GM19023 (cell line): ENCODE measurements around the gene DHRS12.

ENCODE experiments used
- ATAC-seq: cut with Tn5 transposase; IDR thresholded peaks from one replicate; pipeline ENCODE4 v1.9.1; 2021; ENCODE audit warnings: mild to moderate bottlenecking, moderate library complexity; ENCODE audit not compliant: unreplicated experiment

DHRS12 gene

DNA sequence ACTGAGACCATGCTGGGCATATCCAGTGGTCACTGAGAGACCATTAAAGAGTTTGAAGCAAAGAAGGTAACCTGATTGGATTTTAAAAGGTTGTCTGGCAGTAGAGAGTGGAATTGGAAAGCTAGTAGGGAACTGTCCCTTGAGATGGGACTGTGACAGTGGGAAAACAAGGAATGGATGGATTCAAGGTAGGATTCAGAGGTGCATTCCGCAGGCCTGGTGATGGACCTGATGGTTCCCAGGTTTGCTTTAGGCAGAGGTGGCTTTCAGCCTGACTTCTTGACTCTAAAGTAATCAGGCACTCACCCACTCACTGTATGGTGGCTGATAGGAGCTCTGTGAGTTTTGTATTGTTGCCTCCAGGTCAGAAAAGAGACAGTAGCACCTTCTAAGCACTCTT, 73.0 kb downstream of the DHRS12 start:
- ATAC-seq, result no peak

DNA sequence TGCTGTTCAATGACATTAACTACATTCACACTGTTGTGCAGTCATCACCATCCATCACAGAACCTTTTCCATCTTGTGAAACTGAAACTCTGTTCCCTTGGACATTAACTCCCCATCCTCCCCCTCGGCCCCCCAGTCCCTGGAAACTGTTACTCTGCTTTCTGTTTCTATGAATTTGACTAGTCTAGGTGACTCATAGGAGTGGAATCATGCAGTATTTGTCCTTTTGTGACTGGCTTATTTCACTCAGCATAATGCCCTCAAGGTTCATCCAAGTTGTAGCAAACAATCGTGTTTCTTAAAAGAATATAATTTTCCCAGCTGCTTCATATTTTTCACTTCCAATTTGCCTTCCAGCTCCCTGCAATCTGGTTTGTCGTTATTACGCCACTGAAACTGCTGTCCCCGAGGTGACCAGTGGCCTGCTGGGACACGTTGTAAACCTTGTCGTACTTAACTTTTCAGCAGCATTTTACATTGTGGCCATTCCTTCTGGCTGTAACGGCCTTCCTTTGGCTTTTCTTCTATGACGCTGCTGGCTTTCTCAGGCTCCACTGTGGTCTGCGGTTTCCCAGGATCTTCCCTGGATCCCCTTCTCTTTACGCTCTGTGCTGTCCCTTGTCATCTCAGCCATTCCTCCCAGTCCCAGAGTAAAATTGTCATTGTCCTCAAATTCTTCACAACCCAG, 74.0 kb downstream of the DHRS12 start:
- ATAC-seq, result no peak

DNA sequence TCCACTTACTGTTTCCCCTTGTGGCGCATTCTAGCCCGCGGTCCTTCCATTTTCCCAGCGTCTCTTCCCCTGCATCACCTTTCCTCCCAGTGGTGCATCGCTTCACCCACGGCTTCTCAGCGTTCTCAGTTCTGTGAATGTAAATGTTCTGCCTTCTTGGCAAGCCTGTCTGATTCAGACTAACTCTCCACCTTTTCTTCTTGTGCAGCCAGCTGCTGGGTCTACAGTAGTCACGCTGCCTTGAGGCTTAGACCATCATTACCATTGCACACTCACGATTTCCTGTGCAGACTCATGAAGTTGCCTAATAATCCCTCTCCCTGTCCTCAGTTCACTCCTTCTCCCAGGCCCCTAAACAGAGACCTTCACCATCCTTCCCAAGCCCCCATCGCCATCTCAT, 75.0 kb downstream of the DHRS12 start:
- ATAC-seq, result no peak

DNA sequence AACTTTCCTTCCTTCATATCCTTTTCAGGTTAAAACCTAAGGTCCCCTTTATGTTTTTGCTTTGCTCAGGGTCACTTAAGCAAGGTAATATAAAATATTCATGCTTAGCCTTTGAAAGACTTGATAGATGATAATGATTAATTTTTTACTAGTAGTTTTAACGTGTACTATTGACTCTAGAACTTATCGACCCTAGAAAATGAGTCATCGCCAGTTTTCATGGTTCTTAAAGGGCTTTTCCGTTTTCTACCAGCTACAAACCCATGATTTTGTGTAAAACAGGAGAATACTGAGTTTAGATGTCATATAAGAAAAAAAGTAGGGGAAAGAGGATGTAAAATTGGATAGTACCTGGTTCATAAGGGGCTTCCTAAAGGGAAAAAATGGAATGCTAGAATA, 75.7 kb downstream of the DHRS12 start:
- no peak for ATAC-seq

DNA sequence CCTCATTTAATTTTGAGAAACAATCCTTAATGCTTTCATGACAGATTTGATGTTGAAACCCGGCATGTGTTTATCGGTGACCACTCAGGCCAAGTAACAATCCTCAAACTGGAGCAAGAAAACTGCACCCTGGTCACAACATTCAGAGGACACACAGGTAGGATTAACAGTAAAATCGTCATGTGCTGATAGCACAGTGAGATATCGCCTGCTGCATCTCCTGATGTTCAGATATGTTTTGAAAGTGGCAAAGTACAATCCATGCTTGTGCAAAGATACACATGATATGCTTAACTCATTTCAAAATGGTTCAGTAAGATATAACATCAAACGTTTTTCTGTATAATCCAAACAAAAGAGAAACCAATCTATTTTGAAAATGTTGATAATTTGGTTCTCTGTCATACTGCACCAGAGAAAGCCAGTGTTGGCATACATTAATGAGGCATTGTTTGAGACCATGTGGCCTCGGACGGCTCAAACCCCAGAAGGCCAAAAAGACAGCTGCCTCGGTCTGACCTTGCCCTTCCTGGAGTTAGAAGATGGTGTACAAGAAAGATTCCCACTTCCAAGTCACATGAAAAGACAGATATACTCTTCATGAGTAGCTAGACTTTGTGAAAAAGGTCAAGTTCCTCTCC, 76.2 kb downstream of the DHRS12 start:
- ATAC-seq, result no peak

DNA sequence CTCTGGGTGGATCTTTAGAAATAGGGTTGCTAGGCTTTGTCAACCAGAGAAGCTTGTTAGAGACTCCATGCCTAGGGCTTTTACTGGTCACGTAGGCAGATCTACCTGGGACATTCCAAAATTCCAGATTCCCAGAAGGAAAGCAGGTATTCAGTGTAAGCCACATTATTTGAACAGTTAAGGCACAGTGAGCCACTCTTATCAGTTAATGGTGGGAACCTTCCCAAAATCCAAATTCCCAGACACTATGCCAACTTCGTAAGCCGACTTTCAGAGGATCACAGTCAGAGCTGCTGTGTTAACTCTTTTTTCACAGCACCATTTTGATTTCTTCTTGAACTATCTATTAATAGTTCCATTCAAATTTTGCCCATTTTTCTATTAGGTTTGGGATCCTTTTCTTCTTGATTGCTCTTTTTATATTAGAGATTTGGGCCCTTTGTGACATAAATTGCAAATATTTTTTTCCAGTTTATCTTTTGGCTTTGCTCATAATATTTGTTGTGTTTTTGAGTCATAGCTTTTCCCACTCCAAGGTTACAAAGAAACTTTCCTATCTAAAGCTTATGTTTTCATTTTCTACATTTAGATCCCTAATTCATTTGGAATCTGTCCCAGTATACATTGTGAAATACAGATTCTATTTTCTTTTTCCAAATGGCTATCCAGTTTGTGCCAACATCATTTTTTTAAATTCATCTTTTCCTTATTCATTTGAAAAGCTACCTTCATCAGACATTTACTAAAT, 77.3 kb downstream of the DHRS12 start:
- no peak for ATAC-seq

DNA sequence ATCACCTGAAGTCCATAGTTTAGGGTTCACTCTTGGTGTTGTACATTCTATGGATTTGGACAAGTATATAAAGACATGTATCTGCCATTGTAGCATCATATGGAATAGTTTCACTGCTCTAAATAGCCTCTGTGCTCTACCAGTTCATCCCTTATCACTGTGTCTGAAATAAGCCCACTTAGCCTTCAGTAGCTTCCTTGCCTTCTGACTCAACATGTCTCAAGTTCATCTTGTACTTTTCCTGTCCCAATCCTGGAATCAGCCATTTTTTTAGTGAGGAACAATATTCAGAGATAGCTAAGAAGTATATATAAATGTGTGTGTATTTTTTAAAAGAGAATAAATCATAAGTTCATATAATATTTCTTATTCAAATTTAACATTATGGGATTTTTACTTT, 79.2 kb downstream of the DHRS12 start:
- ATAC-seq, result no peak

DNA sequence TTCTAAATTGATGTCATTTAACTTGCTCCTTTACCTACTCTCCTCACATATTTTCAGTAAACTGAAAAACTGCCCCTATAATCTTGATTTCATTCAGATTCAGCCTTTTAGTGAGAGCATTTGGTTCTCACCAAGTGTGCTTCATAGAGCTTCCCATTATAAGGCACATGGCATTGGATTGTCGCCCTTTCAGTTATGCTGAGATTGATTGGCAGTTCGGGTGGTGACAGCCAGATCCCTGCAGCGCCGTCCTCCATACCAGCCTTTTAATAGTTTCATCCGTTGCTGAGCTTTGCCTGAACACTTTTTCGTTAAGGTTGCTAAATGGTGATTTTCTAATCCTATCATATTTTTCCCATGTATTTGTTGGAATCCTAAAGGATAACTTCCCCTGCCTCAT, 80.4 kb downstream of the DHRS12 start:
- ATAC-seq, result no peak

DNA sequence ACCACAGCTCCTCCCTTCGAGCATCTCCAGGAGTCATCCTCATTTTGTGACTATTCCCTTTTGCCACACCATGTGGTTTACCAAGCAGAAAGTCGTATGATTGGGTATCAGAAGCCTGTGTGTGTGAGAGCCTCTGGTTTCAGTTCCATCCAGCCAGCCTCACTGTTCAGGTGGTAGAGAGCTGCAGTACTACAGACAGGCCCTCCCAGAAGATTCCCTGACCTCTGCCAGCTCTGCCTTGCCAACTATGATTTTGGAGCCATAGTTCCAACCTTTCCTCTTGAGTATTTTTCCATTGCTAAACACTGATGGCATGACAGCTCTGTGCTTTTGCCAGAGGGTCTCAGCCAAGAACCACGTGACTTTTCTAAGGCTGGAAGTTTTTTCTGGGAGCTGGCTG, 82.5 kb downstream of the DHRS12 start:
- no peak for ATAC-seq

DNA sequence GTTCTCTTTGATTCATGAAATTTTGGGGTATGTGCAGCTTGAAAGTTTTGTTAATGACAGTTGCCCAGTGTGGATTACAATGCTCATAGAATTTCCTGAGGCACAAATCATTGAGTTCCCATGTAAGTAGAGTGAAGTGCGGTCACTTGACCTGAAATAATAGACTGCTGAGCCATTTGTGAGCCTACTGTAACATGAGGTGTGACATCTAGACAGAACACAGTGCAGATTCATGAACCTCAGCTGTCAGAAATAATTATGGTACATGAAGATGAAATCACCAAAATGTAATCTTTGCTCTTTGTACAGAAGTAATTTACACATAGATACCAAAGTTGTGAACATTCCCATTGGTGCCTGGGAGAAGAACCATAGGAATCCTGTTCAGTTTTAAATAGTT, 84.6 kb downstream of the DHRS12 start:
- no peak for ATAC-seq
